ENCODE results near the gene ARHGAP10.

DNA sequence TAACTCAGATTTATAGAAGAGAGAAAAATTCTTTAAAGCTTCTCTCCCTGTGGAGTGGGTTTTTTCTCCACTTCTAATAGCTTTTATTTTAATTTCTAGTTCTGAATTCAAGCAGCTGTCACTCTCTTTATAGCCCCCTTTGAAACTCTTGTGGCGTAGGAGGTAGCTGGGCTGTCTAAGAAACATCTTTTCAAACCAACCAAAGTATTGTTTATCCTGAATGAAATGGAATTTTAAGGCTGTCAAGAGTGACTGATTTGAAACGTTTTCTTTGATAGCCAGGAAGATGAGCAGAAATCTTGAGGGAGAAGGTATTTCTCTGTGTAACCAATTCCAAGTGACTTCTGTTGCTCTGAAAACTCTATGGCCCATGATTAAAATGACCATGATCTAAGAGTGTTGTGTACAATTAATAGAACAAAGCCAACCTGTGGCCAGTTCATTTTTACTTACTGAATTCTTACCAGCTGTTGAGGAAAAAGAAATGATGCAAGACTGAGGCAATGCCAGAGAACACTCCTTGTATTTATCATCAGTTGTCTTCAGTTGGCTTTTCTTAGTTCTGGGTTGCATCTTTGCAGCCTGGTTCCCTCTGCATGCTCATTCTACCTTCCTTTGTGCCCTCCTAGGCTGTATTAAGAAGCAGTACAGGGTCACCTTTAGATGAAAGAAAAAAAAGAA lies 298.4 kb downstream of the ARHGAP10 start:
- TF ChIP-seq, protein P1, sequence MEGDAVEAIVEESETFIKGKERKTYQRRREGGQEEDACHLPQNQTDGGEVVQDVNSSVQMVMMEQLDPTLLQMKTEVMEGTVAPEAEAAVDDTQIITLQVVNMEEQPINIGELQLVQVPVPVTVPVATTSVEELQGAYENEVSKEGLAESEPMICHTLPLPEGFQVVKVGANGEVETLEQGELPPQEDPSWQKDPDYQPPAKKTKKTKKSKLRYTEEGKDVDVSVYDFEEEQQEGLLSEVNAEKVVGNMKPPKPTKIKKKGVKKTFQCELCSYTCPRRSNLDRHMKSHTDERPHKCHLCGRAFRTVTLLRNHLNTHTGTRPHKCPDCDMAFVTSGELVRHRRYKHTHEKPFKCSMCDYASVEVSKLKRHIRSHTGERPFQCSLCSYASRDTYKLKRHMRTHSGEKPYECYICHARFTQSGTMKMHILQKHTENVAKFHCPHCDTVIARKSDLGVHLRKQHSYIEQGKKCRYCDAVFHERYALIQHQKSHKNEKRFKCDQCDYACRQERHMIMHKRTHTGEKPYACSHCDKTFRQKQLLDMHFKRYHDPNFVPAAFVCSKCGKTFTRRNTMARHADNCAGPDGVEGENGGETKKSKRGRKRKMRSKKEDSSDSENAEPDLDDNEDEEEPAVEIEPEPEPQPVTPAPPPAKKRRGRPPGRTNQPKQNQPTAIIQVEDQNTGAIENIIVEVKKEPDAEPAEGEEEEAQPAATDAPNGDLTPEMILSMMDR (IDR thresholded peaks at IDR 0.05), result no peak
- no peak for TF ChIP-seq POLR2A (IDR thresholded peaks at IDR 0.05)
- no peak for TF ChIP-seq EP300 (IDR thresholded peaks at IDR 0.05)
